ENCODE measurements around the gene NOS1AP. TPM values are rescaled to one million over a fixed set of nuclear protein-coding genes. Genes with fewer than 3 reads are reported as not detected.

Gene NOS1AP
- total RNA-seq, 4 donors from 2014 or later: 0.31 to 12.7 (median 1.7) TPM

- Histone ChIP-seq H3K27ac (peak overlapping the region in 3 of 4 donors; percentile 32 to 79 (median 65)), H3K27me3 (no peaks in the 10 kb centered on the region), H3K4me1 (peaks cover 0 to 27% (median 0%) of the 10 kb centered on the region in 3 donors), H3K9me3 (no peaks in the 10 kb centered on the region), H3K36me3 (no peaks in the 10 kb centered on the region), H3K4me3 (no peak overlapping the region)
- intact Hi-C loops (cut with DNase I): no loop called here
- DNase-seq: no peak
- TF ChIP-seq POLR2A (IDR thresholded peaks at IDR 0.05) (no peak), CTCF (IDR thresholded peaks at IDR 0.05) (peak in 1 of 6 experiments; percentile 26)
- 15 to 38% methylated on average over 2 to 5 of the region's 5 CpGs for WGBS, 2 donors
Measured at GRCh38 chr1:162285149-162285561, 215.7 kb downstream of the NOS1AP start.

GRCh38 chr1:162291000-162291399 is 221.5 kb downstream of the NOS1AP start:
- no peaks in the 10 kb centered on the region for H3K4me1 ChIP-seq
- H3K27me3 ChIP-seq: no peaks in the 10 kb centered on the region
- TF ChIP-seq POLR2A (IDR thresholded peaks at IDR 0.05) (no peak), CTCF (IDR thresholded peaks at IDR 0.05) (no peak)
- no peak overlapping the region for H3K4me3 ChIP-seq
- no peaks in the 10 kb centered on the region for H3K36me3 ChIP-seq
- 57 to 61% methylated on average over 1 of the region's 1 CpG for WGBS, 2 donors
- no peak for DNase-seq
- intact Hi-C loops (cut with DNase I): no loop called here
- H3K9me3 ChIP-seq: no peaks in the 10 kb centered on the region
- H3K27ac ChIP-seq: no peak overlapping the region

- 45 to 74% methylated on average over 2 of the region's 2 CpGs for WGBS, 2 donors
- intact Hi-C loops (cut with DNase I): no loop called here
Measured at GRCh38 chr1:162292422-162292849, 222.9 kb downstream of the NOS1AP start.

GRCh38 chr1:162293073-162293692 is 223.7 kb downstream of the NOS1AP start:
- Histone ChIP-seq H3K36me3 (no peaks in the 10 kb centered on the region), H3K27ac (no peak overlapping the region), H3K27me3 (no peaks in the 10 kb centered on the region), H3K4me3 (no peak overlapping the region), H3K9me3 (no peaks in the 10 kb centered on the region), H3K4me1 (no peaks in the 10 kb centered on the region)
- TF ChIP-seq CTCF (IDR thresholded peaks at IDR 0.05): no peak
- no peak for TF ChIP-seq POLR2A (IDR thresholded peaks at IDR 0.05)
- DNase-seq: no peak
- 81 to 84% methylated on average over 5 of the region's 5 CpGs for WGBS, 2 donors
- intact Hi-C loops (cut with DNase I): no loop called here

More at GRCh38 chr1:162292422-162292849, 222.9 kb downstream of the NOS1AP start:
- Histone ChIP-seq H3K27me3 (no peaks in the 10 kb centered on the region), H3K4me1 (no peaks in the 10 kb centered on the region), H3K36me3 (no peaks in the 10 kb centered on the region), H3K9me3 (no peaks in the 10 kb centered on the region), H3K27ac (no peak overlapping the region), H3K4me3 (no peak overlapping the region)
- TF ChIP-seq CTCF (IDR thresholded peaks at IDR 0.05) (no peak), POLR2A (IDR thresholded peaks at IDR 0.05) (no peak)
- no peak for DNase-seq

GRCh38 chr1:162294015-162294414 is 224.5 kb downstream of the NOS1AP start:
- Histone ChIP-seq H3K9me3 (no peaks in the 10 kb centered on the region), H3K27me3 (no peaks in the 10 kb centered on the region), H3K27ac (no peak overlapping the region), H3K4me1 (no peaks in the 10 kb centered on the region), H3K4me3 (no peak overlapping the region), H3K36me3 (no peaks in the 10 kb centered on the region)
- 71 to 73% methylated on average over 3 of the region's 3 CpGs for WGBS, 2 donors
- intact Hi-C loops (cut with DNase I): no loop called here
- TF ChIP-seq POLR2A (IDR thresholded peaks at IDR 0.05): no peak
- TF ChIP-seq CTCF (IDR thresholded peaks at IDR 0.05): no peak
- no peak for DNase-seq
